AG09319 (cell line): ENCODE measurements around the gene ITGA2B.
A peak's percentile ranks its signal among the peaks of the same experiment; 100 is the strongest.
"Not testable (repeated sequence)": the region's sequence is repeated elsewhere in the genome, so short reads cannot be mapped to it uniquely, and the experiment has no call there.

Experiments
- DNase-seq: peaks from one replicate; pipeline ENCODE4 v3.0.0-alpha.2; 2010; ENCODE audit warnings: low read depth; ENCODE audit errors: extremely low read depth
- CTCF ChIP-seq: IDR thresholded peaks from 2 replicates; pipeline ENCODE4 v1.5.1; 2011; ENCODE audit warnings: low read depth, mild to moderate bottlenecking, inconsistent platforms, low read length, moderate library complexity

ITGA2B gene

GRCh38 chr17:44338702-44339101 lies 50.7 kb downstream of the ITGA2B start:
- no peak for TF ChIP-seq CTCF
- no peak for DNase-seq

- no peak for DNase-seq
- no peak for TF ChIP-seq CTCF
Measured at GRCh38 chr17:44335968-44336367, 53.5 kb downstream of the ITGA2B start.

GRCh38 chr17:44335564-44335963 lies 53.9 kb downstream of the ITGA2B start:
- no peak for DNase-seq
- no peak for TF ChIP-seq CTCF

GRCh38 chr17:44334727-44335126 lies 54.7 kb downstream of the ITGA2B start:
- TF ChIP-seq CTCF: no peak
- no peak for DNase-seq

GRCh38 chr17:44334315-44334714 lies 55.1 kb downstream of the ITGA2B start:
- TF ChIP-seq CTCF: no peak
- no peak for DNase-seq

- DNase-seq: no peak
- no peak for TF ChIP-seq CTCF
Measured at GRCh38 chr17:44333371-44333770, 56.1 kb downstream of the ITGA2B start.

GRCh38 chr17:44331249-44331760 lies 58.1 kb downstream of the ITGA2B start:
- DNase-seq: no peak
- peak; percentile 67 for TF ChIP-seq CTCF

GRCh38 chr17:44330263-44330662 lies 59.2 kb downstream of the ITGA2B start:
- DNase-seq: not testable (repeated sequence)

- DNase-seq: not testable (repeated sequence)
Measured at GRCh38 chr17:44329516-44329915, 59.9 kb downstream of the ITGA2B start.
